Calu3 (cell line): ENCODE data around the gene ZSCAN5B. TPM values are rescaled to one million over a fixed set of nuclear protein-coding genes. Genes with fewer than 3 reads are reported as not detected.
"Not testable (repeated sequence)": the region's sequence is repeated elsewhere in the genome, so short reads cannot be mapped to it uniquely, and the experiment has no call there.

Source experiments
- BruUV-seq: library from RNA; stranded (reverse); fragments of 400-500 nt; replicated peaks from 2 replicates; lab custom pipeline; 2021; lab: Mats Ljungman, UMichigan
- CTCF ChIA-PET: fragments of 300-600 bp; sonication (Branson Sonifier 250); formaldehyde crosslinking; loops from one replicate; lab custom pipeline; 2022; ENCODE audit warnings: antibody characterized with exemption; lab: Charles Lee
- DNase-seq: peaks from one replicate; pipeline ENCODE4 v3.0.0; 2022
- H3K27ac Mint-ChIP-seq: one replicate; pipeline ENCODE4 v1.8.0; 2022; ENCODE audit warnings: mixed read lengths; ENCODE audit not compliant: unreplicated experiment
- H3K27me3 Mint-ChIP-seq: one replicate; pipeline ENCODE4 v1.8.0; 2022; ENCODE audit warnings: mixed read lengths; ENCODE audit not compliant: unreplicated experiment
- H3K36me3 Mint-ChIP-seq: one replicate; pipeline ENCODE4 v1.8.0; 2022; ENCODE audit warnings: mild to moderate bottlenecking, moderate library complexity, mixed read lengths; ENCODE audit not compliant: insufficient read depth, unreplicated experiment
- H3K4me1 Mint-ChIP-seq: one replicate; pipeline ENCODE4 v1.8.0; 2022; ENCODE audit warnings: mild to moderate bottlenecking, low read depth, mixed read lengths; ENCODE audit not compliant: unreplicated experiment
- H3K4me3 Mint-ChIP-seq: one replicate; pipeline ENCODE4 v1.8.0; 2022; ENCODE audit warnings: mild to moderate bottlenecking, low read depth, moderate library complexity, mixed read lengths; ENCODE audit not compliant: unreplicated experiment
- H3K9me3 Mint-ChIP-seq: one replicate; pipeline ENCODE4 v1.8.0; 2022; ENCODE audit warnings: low read depth, mixed read lengths; ENCODE audit not compliant: unreplicated experiment
- intact Hi-C: fragments of 100-400 bp; cut with micrococcal nuclease; formaldehyde crosslinking; loops from one replicate; pipeline ENCODE4 v1.10.0; 2022; ENCODE audit not compliant: unreplicated experiment
- total RNA-seq: library from RNA; stranded (reverse); gene quantifications from 2 replicates; pipeline ENCODE4 v1.2.3, GENCODE V29; 2022
- TF ChIP-seq, protein P1 (sequence below): fragments of 200-600 bp; IDR thresholded peaks from one replicate; pipeline ENCODE4 v1.8.0; 2022; ENCODE audit warnings: antibody characterized with exemption; ENCODE audit not compliant: unreplicated experiment

ZSCAN5B gene
- total RNA-seq, 1 experiment from 2014 or later: not detected

DNA sequence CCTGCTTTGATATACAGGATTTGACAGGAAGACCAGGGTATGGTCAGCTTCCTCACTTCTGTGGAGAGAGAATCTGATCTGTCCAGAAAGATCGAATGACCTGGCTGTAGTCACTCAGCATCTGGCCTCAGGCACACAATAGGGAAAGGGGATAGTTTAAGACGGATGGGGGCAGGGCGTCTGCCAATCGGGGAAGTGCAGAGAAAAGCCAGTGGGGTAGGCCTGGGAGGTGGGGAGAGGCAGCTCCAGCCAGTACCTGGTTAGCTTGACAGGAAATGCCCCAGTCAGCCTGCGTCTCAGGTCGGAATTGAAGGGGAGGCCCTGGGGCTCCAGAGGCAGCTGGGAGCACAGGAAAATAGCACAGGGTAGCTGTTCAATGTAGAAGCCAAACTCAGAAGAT is 44.1 kb downstream of the ZSCAN5B start:
- BruUV-seq: no TSS peak
- Mint-ChIP-seq H3K27me3 (no peaks in the 10 kb centered on the region), H3K4me3 (no peak overlapping the region), H3K36me3 (peaks cover 42% of the 10 kb centered on the region), H3K27ac (no peak overlapping the region), H3K4me1 (no peaks in the 10 kb centered on the region), H3K9me3 (no peaks in the 10 kb centered on the region)
- TF ChIP-seq, protein P1, sequence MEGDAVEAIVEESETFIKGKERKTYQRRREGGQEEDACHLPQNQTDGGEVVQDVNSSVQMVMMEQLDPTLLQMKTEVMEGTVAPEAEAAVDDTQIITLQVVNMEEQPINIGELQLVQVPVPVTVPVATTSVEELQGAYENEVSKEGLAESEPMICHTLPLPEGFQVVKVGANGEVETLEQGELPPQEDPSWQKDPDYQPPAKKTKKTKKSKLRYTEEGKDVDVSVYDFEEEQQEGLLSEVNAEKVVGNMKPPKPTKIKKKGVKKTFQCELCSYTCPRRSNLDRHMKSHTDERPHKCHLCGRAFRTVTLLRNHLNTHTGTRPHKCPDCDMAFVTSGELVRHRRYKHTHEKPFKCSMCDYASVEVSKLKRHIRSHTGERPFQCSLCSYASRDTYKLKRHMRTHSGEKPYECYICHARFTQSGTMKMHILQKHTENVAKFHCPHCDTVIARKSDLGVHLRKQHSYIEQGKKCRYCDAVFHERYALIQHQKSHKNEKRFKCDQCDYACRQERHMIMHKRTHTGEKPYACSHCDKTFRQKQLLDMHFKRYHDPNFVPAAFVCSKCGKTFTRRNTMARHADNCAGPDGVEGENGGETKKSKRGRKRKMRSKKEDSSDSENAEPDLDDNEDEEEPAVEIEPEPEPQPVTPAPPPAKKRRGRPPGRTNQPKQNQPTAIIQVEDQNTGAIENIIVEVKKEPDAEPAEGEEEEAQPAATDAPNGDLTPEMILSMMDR: no peak
- no peak for DNase-seq
- CTCF ChIA-PET: no interaction called here
- intact Hi-C loops: no loop called here

DNA sequence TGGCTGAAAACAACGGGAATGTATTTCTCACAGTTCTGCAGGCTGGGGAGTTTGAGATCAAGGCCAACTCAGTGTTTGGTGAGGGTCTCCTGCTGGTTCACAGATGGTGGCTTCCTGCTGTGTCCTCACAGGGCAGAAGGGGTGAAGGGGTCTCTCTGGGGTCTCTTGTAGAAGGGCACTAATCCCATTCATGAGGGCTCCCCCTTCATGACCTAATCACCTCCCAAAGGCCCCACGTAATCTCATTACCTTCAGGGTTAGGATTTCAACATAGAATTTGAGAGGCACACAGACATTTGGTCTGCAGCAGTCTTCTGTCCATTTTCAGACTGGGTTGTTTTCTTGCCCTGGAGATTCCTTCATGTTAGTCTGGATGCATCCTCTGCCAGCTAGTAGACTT is 44.9 kb downstream of the ZSCAN5B start:
- no TSS peak for BruUV-seq
- Mint-ChIP-seq H3K27ac (no peak overlapping the region), H3K36me3 (peaks cover 43% of the 10 kb centered on the region), H3K4me3 (no peak overlapping the region), H3K27me3 (no peaks in the 10 kb centered on the region), H3K9me3 (no peaks in the 10 kb centered on the region), H3K4me1 (no peaks in the 10 kb centered on the region)
- TF ChIP-seq, protein P1: no peak
- intact Hi-C loops: no loop called here
- CTCF ChIA-PET: interaction anchor here (0.6 to 1.2 kb wide), 2 partner anchors 10 to 11 kb away, joined by 3 to 4 read pairs; partner anchors contain the start of gene ZNF444
- DNase-seq: no peak

DNA sequence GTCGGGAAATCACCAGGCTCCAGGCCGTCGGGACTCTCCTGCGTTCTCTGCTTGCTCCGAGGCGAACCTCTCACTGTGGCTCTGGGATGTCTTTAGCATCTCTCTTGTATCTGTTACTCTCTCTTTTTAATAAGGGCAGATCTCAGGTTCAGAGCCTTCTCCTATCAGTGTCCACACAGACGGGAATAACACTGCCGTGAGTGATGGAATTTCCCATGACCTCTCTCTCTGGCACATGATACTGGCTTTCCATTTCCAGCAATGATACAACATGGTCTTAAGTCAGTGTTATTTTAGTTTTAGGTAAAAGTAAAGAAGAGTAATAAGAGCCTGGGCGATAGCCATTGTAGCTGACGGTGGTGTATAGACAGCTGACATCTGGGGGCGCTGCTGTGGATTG is 47.2 kb downstream of the ZSCAN5B start:
- H3K36me3 Mint-ChIP-seq: peaks cover 41% of the 10 kb centered on the region
- no TSS peak for BruUV-seq
- H3K4me3 Mint-ChIP-seq: no peak overlapping the region
- H3K4me1 Mint-ChIP-seq: no peaks in the 10 kb centered on the region
- intact Hi-C loops: no loop called here
- DNase-seq: no peak
- no peak overlapping the region for H3K27ac Mint-ChIP-seq
- H3K27me3 Mint-ChIP-seq: no peaks in the 10 kb centered on the region
- TF ChIP-seq, protein P1: no peak
- CTCF ChIA-PET: no interaction called here
- no peaks in the 10 kb centered on the region for H3K9me3 Mint-ChIP-seq

GRCh38 chr19:56149656-56150038 is 47.9 kb downstream of the ZSCAN5B start:
- TF ChIP-seq, protein P1: no peak
- no peaks in the 10 kb centered on the region for H3K9me3 Mint-ChIP-seq
- peaks cover 41% of the 10 kb centered on the region for H3K36me3 Mint-ChIP-seq
- H3K4me3 Mint-ChIP-seq: no peak overlapping the region
- CTCF ChIA-PET: no interaction called here
- DNase-seq: no peak
- intact Hi-C loops: no loop called here
- no peaks in the 10 kb centered on the region for H3K4me1 Mint-ChIP-seq
- no peaks in the 10 kb centered on the region for H3K27me3 Mint-ChIP-seq
- H3K27ac Mint-ChIP-seq: no peak overlapping the region
- no TSS peak for BruUV-seq

GRCh38 chr19:56148955-56149655 is 48.5 kb downstream of the ZSCAN5B start:
- CTCF ChIA-PET: interaction anchor here (0.6 kb wide), 1 partner anchor 9 kb away, joined by 4 read pairs; no protein-coding TSS in a partner anchor
- H3K4me1 Mint-ChIP-seq, DNase-seq, BruUV-seq, H3K9me3 Mint-ChIP-seq, intact Hi-C loops, H3K27ac Mint-ChIP-seq, H3K4me3 Mint-ChIP-seq, H3K27me3 Mint-ChIP-seq: not testable (repeated sequence)
- H3K36me3 Mint-ChIP-seq: peaks cover 44% of the 10 kb centered on the region
